Fibroblast of skin of left quadriceps (primary cell): ENCODE measurements around the gene SYK.
"Not testable (repeated sequence)": the region's sequence is repeated elsewhere in the genome, so short reads cannot be mapped to it uniquely, and the experiment has no call there.

Experiments used
- DNase-seq, 2 experiments: peaks; one replicate each; pipeline ENCODE4 v3.0.0-alpha.2; 2013; ENCODE audit warnings: low read depth in 2 of 2

The SYK gene

GRCh38 chr9:90801241-90801972 is at the start of gene SYK:
SYK (plus strand) TSS chr9:90801819; CDS start chr9:90843899, 42,080 bp downstream.
- no peak for DNase-seq

GRCh38 chr9:90755514-90756371 is 45.9 kb upstream of the SYK start:
- DNase-seq: peak; percentile 4 to 5

- not testable (repeated sequence) for DNase-seq
Measured at GRCh38 chr9:90760577-90760976, 41.0 kb upstream of the SYK start.

GRCh38 chr9:90766731-90767130 is 34.9 kb upstream of the SYK start:
- no peak for DNase-seq

GRCh38 chr9:90767523-90768100 is 34.0 kb upstream of the SYK start:
- DNase-seq: no peak

GRCh38 chr9:90770182-90770738 is 31.4 kb upstream of the SYK start:
- DNase-seq: no peak

- DNase-seq: no peak
Measured at GRCh38 chr9:90770927-90771326, 30.7 kb upstream of the SYK start.

- no peak for DNase-seq
Measured at GRCh38 chr9:90772386-90772785, 29.2 kb upstream of the SYK start.

GRCh38 chr9:90773617-90774016 is 28.0 kb upstream of the SYK start:
- no peak for DNase-seq

- no peak for DNase-seq
Measured at GRCh38 chr9:90774071-90774470, 27.5 kb upstream of the SYK start.

- no peak for DNase-seq
Measured at GRCh38 chr9:90774682-90775081, 26.9 kb upstream of the SYK start.

- no peak for DNase-seq
Measured at GRCh38 chr9:90775657-90776056, 26.0 kb upstream of the SYK start.

GRCh38 chr9:90778746-90779145 is 22.9 kb upstream of the SYK start:
- DNase-seq: no peak

- DNase-seq: no peak
Measured at GRCh38 chr9:90783552-90783951, 18.1 kb upstream of the SYK start.

GRCh38 chr9:90783964-90784363 is 17.7 kb upstream of the SYK start:
- no peak for DNase-seq

GRCh38 chr9:90787771-90788460 is 13.7 kb upstream of the SYK start:
- DNase-seq: no peak

GRCh38 chr9:90788527-90788926 is 13.1 kb upstream of the SYK start:
- DNase-seq: not testable (repeated sequence)

- no peak for DNase-seq
Measured at GRCh38 chr9:90789408-90789807, 12.2 kb upstream of the SYK start.

GRCh38 chr9:90789862-90790261 is 11.8 kb upstream of the SYK start:
- DNase-seq: no peak

- DNase-seq: not testable (repeated sequence)
Measured at GRCh38 chr9:90793024-90793423, 8.6 kb upstream of the SYK start.

- no peak for DNase-seq
Measured at GRCh38 chr9:90793729-90794128, 7.9 kb upstream of the SYK start.

- DNase-seq: no peak
Measured at GRCh38 chr9:90795084-90795483, 6.5 kb upstream of the SYK start.
